Activated naive CD4-positive, alpha-beta T cell treated with anti-CD3 and anti-CD28 coated beads, Interleukin-2, amount 50 U/mL, for 72 hours (primary cell): ENCODE data around the gene TPX2. TPM values are rescaled to one million over a fixed set of nuclear protein-coding genes. Genes with fewer than 3 reads are reported as not detected.

Source experiments
- ATAC-seq, 2 donors: fragments of 150-1000 bp; cut with Tn5 transposase; 2 replicates each; pipeline ENCODE4 v1.10.0; 2021; ENCODE audit warnings: mild to moderate bottlenecking in 2 of 2, moderate library complexity in 2 of 2
- DNase-seq, 2 donors: peaks; one replicate each; pipeline ENCODE4 v3.0.0; 2021 to 2022; ENCODE audit warnings: low spot score in 2 of 2
- H3K27ac Mint-ChIP-seq, 2 donors: one replicate each; pipeline ENCODE4 v1.8.0; 2022; ENCODE audit warnings: mild to moderate bottlenecking in 2 of 2, mixed read lengths in 2 of 2
- H3K36me3 Mint-ChIP-seq, 2 donors: one replicate each; pipeline ENCODE4 v1.8.0; 2022; ENCODE audit warnings: mixed read lengths in 2 of 2
- H3K9me3 Mint-ChIP-seq, 2 donors: one replicate each; pipeline ENCODE4 v1.8.0; 2022; ENCODE audit warnings: mixed read lengths in 2 of 2
- total RNA-seq, 2 donors: library from RNA; stranded (reverse); gene quantifications; one replicate each; pipeline ENCODE4 v1.2.3, GENCODE V29; 2022

TPX2 gene
- total RNA-seq, 2 donors from 2014 or later, result 123 to 215 TPM

DNA sequence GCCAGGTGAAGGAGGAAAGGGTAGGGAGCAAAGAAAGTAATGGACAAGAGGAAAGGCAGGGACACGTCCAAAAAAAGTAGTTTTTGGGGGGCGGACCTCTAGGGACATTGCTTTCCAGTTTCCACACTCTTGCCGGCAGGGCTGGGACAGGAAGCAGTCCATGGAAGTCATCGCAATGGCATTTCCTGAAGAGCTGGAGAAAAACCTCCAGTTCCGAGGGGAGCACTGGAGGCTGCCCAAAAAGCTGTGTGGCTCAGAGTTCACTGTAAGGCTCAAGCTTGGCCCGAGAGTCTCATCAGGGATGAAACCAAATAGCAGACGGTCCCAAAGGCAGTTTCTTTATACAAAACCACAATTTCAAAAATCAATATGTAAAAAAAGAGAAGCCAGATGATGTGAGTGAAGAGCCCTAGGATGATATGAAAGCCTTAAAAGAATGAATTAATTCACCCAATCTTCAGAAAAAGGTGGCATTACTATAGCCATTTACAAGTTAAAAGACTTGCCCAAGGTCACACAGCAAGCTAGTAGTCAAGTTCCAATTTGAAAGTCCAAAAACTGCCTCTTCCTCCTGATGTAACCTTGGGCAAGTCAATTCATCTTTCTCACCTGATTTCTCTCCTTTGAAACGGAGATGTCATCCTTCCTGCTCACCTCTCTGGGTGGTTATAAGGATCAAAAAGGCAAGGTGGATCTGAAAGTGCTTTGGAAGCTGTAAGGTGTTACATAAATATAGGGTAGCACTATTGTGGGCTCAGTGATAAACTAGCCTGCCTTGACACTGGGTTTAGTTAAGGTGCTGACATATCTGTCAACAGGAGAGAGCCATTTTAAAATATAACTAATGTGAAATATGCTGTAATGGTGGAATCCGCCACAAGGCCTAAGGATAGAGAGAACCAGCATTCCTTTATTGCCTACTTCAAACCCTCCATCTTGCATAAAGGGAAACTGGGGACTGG is 25.5 kb upstream of the TPX2 start:
- Mint-ChIP-seq H3K27ac (peak overlapping the region; percentile 99 to 100), H3K36me3 (peaks cover 79 to 81% of the 10 kb centered on the region in 2 donors)
- ATAC-seq, result no peak

DNA sequence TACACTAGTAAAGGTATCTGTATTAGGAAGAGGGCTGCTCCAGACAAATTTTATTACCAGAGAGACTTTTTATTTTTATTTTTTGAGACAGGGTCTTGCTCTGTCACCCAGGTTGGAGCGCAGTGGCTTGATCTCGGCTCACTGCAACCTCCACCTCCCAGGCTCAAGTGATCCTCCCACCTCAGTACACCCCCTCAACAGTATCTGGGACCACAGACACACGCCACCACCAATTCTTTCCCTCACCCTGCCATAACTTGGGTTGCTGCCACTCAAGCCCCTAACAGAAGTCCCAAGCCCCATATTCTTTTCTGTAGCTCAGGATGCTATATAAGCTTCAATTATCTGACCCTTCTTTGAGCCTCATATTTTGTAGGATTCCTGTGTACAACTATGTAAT is 23.3 kb upstream of the TPX2 start:
- ATAC-seq (no peak), DNase-seq (no peak)
- Mint-ChIP-seq H3K9me3 (peaks cover 0 to 5% of the 10 kb centered on the region in 2 donors), H3K27ac (peak overlapping the region; percentile 94 to 100), H3K36me3 (peaks cover 89 to 95% of the 10 kb centered on the region in 2 donors)

More for the DNA sequence above, 25.5 kb upstream of the TPX2 start:
- no peak for DNase-seq
- peaks cover 0 to 5% of the 10 kb centered on the region in 2 donors for H3K9me3 Mint-ChIP-seq

- Mint-ChIP-seq H3K27ac (peak overlapping the region; percentile 94 to 100), H3K9me3 (peaks cover 0 to 5% of the 10 kb centered on the region in 2 donors), H3K36me3 (peaks cover 89 to 96% of the 10 kb centered on the region in 2 donors)
- ATAC-seq (no peak), DNase-seq (no peak)
Measured at GRCh38 chr20:31716351-31716750, 22.7 kb upstream of the TPX2 start.

DNA sequence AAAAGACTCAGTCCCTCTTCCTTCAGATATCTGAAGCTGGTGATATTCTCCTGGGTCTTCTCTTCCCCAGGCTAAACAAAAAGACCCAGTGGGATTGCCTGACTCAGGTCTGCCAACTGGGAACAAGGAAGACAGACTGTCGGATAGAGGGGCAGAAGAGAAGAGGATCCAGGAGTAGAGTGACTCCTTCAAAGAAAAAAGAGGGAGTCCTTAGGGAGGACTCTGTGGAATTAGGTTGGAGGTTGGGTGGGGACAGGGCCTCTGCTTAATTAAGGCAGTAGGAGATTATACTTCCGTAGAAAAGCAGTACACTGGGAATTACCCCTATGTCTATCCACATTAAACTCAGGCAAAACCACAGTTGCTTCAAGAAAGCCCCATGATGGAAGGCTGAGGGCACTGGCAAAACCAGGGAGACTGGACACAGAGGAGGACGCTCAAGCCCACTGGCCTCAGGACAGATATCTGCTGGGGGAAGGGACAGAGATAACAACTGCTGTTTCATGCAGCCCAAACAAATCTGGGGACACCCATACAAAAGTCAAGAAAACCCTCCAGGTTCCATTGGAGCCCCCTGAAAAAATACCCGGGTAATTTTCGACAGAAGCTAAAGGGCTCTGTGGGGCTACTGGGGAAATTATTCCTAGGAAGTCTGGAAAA is 22.1 kb upstream of the TPX2 start:
- H3K27ac Mint-ChIP-seq, result peak overlapping the region; percentile 94 to 100
- DNase-seq (peak in 1 of 2 donors; percentile 62), ATAC-seq (peak in 1 of 2 donors; percentile 8)

GRCh38 chr20:31717478-31718201 is 21.4 kb upstream of the TPX2 start:
- H3K27ac Mint-ChIP-seq, result peak overlapping the region; percentile 94 to 100
- peaks cover 0 to 5% of the 10 kb centered on the region in 2 donors for H3K9me3 Mint-ChIP-seq
- ATAC-seq (peak; percentile 59 to 69), DNase-seq (no peak)
- peaks cover 94 to 98% of the 10 kb centered on the region in 2 donors for H3K36me3 Mint-ChIP-seq

More for the DNA sequence above, 22.1 kb upstream of the TPX2 start:
- Mint-ChIP-seq H3K9me3 (peaks cover 0 to 5% of the 10 kb centered on the region in 2 donors), H3K36me3 (peaks cover 91 to 96% of the 10 kb centered on the region in 2 donors)

GRCh38 chr20:31718952-31719643 is 20.0 kb upstream of the TPX2 start:
- no peak for ATAC-seq
- peaks cover 84 to 86% of the 10 kb centered on the region in 2 donors for H3K36me3 Mint-ChIP-seq

DNA sequence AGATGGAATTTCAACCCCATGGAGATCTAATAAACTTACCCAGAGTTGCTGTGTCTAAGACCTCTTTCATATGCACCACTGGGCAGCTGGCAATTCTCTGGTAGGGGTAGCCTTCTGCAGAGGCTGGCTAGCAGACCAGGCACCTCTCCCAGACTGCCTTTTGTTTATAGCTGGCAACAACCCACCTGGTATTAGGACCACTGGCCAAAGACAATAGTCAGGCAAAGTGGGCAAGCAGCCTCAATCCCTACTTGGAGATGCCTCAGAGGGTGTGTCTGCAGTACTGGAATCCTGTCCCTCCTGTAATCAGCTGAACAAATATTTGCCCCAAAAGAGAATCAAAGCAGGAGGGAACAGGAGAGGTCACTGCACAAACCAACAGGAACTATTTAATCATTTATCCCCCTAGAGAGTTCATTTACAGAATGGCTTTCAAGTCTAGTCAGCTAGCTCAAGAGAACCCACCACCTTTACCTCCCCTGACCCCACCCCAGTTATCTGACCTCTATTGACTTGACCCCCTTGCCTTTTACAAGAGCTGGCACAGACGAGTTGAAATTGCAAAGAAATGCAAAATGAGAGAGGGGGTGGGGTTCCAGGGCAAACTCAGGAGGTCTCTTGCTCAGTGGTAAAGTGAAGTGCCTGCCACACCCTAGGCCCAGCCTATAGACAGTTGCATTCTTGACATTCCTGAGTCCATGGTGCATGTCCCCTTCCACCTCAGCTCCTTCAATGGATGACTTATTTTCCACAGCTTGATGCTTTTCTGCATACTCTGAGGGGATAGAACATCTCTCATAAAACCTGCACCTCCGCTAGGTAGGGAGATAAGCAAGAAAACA is 19.2 kb upstream of the TPX2 start:
- ATAC-seq, result no peak
- peaks cover 76 to 82% of the 10 kb centered on the region in 2 donors for H3K36me3 Mint-ChIP-seq
- no peak for DNase-seq
- H3K27ac Mint-ChIP-seq, result peak overlapping the region; percentile 83 to 100
- H3K9me3 Mint-ChIP-seq, result peaks cover 0 to 5% of the 10 kb centered on the region in 2 donors

More at GRCh38 chr20:31718952-31719643, 20.0 kb upstream of the TPX2 start:
- peak overlapping the region; percentile 83 to 100 for H3K27ac Mint-ChIP-seq
- DNase-seq, result no peak
- H3K9me3 Mint-ChIP-seq, result peaks cover 0 to 5% of the 10 kb centered on the region in 2 donors

DNA sequence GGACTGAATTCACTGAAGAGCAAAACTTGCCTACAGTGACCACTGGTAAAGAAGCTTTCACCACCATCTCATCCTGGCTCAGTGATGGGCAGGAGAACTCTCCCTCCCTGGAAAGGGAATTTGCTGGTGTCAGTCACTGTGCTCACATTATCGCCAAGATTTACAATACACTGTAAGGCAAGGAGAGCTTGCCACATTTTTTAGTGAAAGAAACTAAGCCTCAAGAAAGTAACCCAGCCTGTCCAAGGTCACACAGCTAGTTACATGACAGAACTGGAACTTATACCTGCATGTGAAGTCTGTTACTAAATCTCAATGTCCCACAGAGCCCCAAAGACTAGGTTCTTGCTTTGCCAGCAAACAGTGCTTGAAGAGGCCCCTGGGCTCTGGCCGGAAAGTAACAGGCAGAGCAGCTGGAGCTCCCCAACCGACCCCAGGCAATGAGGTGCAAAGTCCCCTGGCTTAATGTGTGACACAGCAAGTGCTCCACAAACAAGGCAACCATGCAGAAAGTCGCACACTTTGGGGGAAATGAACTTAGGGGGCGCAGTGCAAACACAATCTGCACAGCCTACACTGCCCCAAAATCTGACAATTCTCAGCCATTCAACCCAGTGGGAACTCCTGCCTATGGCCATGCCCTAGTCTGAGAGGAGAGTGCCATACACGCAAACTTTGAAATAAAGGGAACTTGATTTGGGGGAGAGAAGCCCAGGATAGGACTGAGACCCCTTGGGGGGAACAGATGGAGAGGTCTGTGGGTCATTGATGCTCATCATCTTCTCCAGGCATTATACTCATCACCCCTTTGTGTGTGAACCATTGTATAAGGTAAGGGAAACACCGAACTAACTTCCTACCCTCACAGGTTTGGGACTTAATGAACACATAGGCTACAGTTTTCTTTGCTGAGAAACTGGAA is 18.3 kb upstream of the TPX2 start:
- DNase-seq, result no peak
- peak overlapping the region; percentile 99 to 100 for H3K27ac Mint-ChIP-seq
- ATAC-seq, result no peak
- H3K9me3 Mint-ChIP-seq, result no peaks in the 10 kb centered on the region
- H3K36me3 Mint-ChIP-seq, result peaks cover 67 to 73% of the 10 kb centered on the region in 2 donors

GRCh38 chr20:31721408-31722256 is 17.5 kb upstream of the TPX2 start:
- ATAC-seq, result no peak
- Mint-ChIP-seq H3K27ac (peak overlapping the region; percentile 99 to 100), H3K9me3 (no peaks in the 10 kb centered on the region), H3K36me3 (peaks cover 59 to 64% of the 10 kb centered on the region in 2 donors)
- peak in 1 of 2 donors; percentile 65 for DNase-seq

DNA sequence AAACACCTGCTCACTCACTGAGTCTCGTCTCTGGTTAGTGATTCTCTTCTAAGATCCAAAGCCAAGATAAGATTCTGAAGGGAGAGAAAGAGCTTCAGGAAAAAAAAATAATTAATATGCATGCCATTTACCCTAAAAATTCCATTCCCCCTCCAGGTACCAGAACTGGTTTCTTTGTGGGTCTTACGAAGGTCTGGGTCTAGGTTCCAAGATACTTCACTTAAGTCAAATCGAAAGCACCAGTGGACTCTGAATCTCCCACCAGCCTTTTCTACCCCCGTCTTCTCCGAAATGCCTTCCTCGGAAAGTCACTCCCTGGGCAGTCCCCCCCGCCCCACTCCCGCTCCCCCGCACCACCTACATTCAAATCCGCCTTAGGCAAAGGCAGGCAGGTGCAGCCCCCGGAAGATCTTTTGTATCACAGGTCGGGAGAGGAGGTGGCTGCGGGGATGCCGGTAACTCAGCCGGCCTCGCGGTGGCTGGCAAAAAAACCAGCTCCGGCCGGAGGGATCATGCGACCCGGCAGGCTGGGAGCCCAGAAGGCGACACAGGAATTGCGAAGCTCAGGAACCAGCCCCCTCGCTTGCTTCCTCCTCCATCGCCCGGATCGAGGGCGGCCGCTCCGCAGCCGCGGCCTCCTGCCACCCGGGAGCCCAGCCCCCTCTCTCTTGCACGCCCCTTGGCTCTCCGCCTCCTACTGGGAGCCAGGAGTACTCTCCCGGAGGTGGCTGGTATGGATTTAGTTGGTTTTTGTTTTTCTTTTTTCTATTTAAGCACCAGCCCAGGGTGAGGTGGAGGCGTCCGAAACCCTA is 16.6 kb upstream of the TPX2 start, which contains the start of gene BCL2L1:
BCL2L1 (minus strand) TSS at position 612 of the 812 bp plus-strand sequence. CDS start 650 bp downstream, outside the sequence.
- ATAC-seq, result peak; percentile 35 to 43

GRCh38 chr20:31723069-31723318 is 16.1 kb upstream of the TPX2 start:
- ATAC-seq (no peak), DNase-seq (no peak)
- H3K27ac Mint-ChIP-seq, result peak overlapping the region; percentile 99 to 100
- peaks cover 45 to 52% of the 10 kb centered on the region in 2 donors for H3K36me3 Mint-ChIP-seq
- no peaks in the 10 kb centered on the region for H3K9me3 Mint-ChIP-seq

More for the DNA sequence above, 16.6 kb upstream of the TPX2 start, which contains the start of gene BCL2L1:
- peak within 1 kb of the TSS; percentile 99 to 100 for H3K27ac Mint-ChIP-seq
- peak; percentile 71 to 87 for DNase-seq
- H3K36me3 Mint-ChIP-seq, result peaks cover 50 to 57% of the 10 kb centered on the region in 2 donors
- no peaks in the 10 kb centered on the region for H3K9me3 Mint-ChIP-seq

- ATAC-seq (peak; percentile 85 to 91), DNase-seq (peak; percentile 97 to 100)
- peaks cover 41 to 46% of the 10 kb centered on the region in 2 donors for H3K36me3 Mint-ChIP-seq
- H3K27ac Mint-ChIP-seq, result peak overlapping the region; percentile 99 to 100
- H3K9me3 Mint-ChIP-seq, result no peaks in the 10 kb centered on the region
Measured at GRCh38 chr20:31723319-31724078, 15.6 kb upstream of the TPX2 start.
